ENCODE results near the gene LMX1A.

LMX1A gene

GRCh38 chr1:165257969-165258459 is 98.5 kb downstream of the LMX1A start:
- peak; percentile 91 for DNase-seq

GRCh38 chr1:165254896-165255625 is 101.5 kb downstream of the LMX1A start:
- no peak for DNase-seq

- peak; percentile 69 for DNase-seq
These were observed 102.1 kb downstream of the LMX1A start for GRCh38 chr1:165254376-165254775.

GRCh38 chr1:165253818-165254254 is 102.7 kb downstream of the LMX1A start:
- DNase-seq, result peak; percentile 74

GRCh38 chr1:165248969-165249571 is 107.4 kb downstream of the LMX1A start:
- DNase-seq, result no peak

- DNase-seq, result no peak
These were observed 114.6 kb downstream of the LMX1A start for GRCh38 chr1:165241952-165242351.

GRCh38 chr1:165241321-165241720 is 115.2 kb downstream of the LMX1A start:
- no peak for DNase-seq

- DNase-seq, result no peak
These were observed 116.0 kb downstream of the LMX1A start for GRCh38 chr1:165240492-165240891.

GRCh38 chr1:165239873-165240272 is 116.6 kb downstream of the LMX1A start:
- no peak for DNase-seq

GRCh38 chr1:165235777-165236291 is 120.7 kb downstream of the LMX1A start:
- DNase-seq, result peak; percentile 97

GRCh38 chr1:165235155-165235776 is 121.2 kb downstream of the LMX1A start:
- DNase-seq, result peak; percentile 84

GRCh38 chr1:165234149-165234548 is 122.4 kb downstream of the LMX1A start:
- no peak for DNase-seq

- no peak for DNase-seq
These were observed 127.8 kb downstream of the LMX1A start for GRCh38 chr1:165228676-165229075.

GRCh38 chr1:165228111-165228655 is 128.3 kb downstream of the LMX1A start:
- DNase-seq, result no peak

- no peak for DNase-seq
These were observed 130.2 kb downstream of the LMX1A start for GRCh38 chr1:165226326-165226725.

- no peak for DNase-seq
These were observed 130.9 kb downstream of the LMX1A start for GRCh38 chr1:165225650-165226049.

- DNase-seq, result no peak
These were observed 131.5 kb downstream of the LMX1A start for GRCh38 chr1:165225062-165225461.

- no peak for DNase-seq
These were observed 132.0 kb downstream of the LMX1A start for GRCh38 chr1:165224504-165224903.

- no peak for DNase-seq
These were observed 133.9 kb downstream of the LMX1A start for GRCh38 chr1:165222580-165222979.

- DNase-seq, result peak; percentile 5
These were observed 137.8 kb downstream of the LMX1A start for GRCh38 chr1:165218731-165219130.

GRCh38 chr1:165217958-165218357 is 138.6 kb downstream of the LMX1A start:
- DNase-seq, result no peak

GRCh38 chr1:165216254-165216653 is 140.3 kb downstream of the LMX1A start:
- no peak for DNase-seq

- no peak for DNase-seq
These were observed 140.8 kb downstream of the LMX1A start for GRCh38 chr1:165215676-165216075.

Data from NCI-H2171 treated with DMSO at 0.1 percent for 48 hours (cell line).